Gastroesophageal sphincter (tissue), 3 donors: ENCODE measurements around the gene XPO1.

Source experiments
- EP300 ChIP-seq: sonication (generic); formaldehyde crosslinking; IDR thresholded peaks from one replicate; pipeline ENCODE4 v1.6.1; 2017; ENCODE audit warnings: antibody characterized with exemption, mild to moderate bottlenecking
- POLR2A ChIP-seq, 2 donors: fragments of 450-650 bp; IDR thresholded peaks; one replicate each; pipeline ENCODE4 v1.6.1; 2017; ENCODE audit warnings: antibody characterized with exemption in 2 of 2, mild to moderate bottlenecking in 2 of 2, moderate library complexity in 1 of 2
- POLR2AphosphoS5 ChIP-seq: sonication (generic); formaldehyde crosslinking; IDR thresholded peaks from one replicate; pipeline ENCODE4 v1.6.1; 2017; ENCODE audit warnings: antibody characterized with exemption
- TF ChIP-seq, protein P1 (sequence below), 4 experiments: fragments of 200-600 bp in 2 of 4; fragments of 450-650 bp in 2 of 4; sonication (generic) in 1 of 4; IDR thresholded peaks; one replicate each; pipeline ENCODE4 v1.5.1; 2017 to 2019; ENCODE audit warnings: antibody characterized with exemption in 4 of 4, mild to moderate bottlenecking in 2 of 4, moderate library complexity in 2 of 4

DNA sequence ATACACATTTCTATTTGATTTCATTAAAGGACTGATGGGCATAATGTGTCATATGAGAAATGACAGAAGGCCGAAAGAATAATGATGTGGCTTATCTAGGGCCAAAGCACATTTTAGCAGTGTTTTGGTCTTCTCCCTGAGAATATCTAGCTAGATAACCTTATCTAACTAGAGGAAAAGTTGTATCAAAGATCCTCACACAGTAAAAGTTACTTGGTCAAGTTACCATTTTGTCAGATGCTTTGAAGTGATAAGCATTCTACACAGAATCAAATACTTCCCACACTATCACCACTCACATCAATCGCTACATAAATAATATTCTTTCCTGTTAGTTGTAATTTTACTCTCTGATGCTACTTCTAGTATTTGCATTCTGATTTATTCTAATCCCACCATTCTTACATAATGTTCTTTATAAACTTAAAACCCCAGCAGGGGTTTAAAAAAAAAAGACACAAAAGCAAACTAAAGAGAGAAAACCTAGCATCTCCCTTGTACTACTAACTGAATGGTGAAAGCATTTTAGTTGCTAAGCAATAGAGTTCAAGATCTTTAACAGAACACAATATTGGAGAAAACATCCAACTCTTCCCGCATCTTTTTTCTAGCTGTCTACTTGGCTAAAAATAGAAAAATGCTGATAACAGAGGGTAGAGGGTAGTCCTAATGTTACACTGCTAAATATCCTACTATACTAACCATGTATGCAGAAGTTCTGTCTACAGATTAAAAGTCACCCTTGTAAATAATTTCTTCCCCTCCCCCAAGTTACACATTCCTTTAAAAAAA lies 8.0 kb downstream of the XPO1 start:
- TF ChIP-seq, protein P1, sequence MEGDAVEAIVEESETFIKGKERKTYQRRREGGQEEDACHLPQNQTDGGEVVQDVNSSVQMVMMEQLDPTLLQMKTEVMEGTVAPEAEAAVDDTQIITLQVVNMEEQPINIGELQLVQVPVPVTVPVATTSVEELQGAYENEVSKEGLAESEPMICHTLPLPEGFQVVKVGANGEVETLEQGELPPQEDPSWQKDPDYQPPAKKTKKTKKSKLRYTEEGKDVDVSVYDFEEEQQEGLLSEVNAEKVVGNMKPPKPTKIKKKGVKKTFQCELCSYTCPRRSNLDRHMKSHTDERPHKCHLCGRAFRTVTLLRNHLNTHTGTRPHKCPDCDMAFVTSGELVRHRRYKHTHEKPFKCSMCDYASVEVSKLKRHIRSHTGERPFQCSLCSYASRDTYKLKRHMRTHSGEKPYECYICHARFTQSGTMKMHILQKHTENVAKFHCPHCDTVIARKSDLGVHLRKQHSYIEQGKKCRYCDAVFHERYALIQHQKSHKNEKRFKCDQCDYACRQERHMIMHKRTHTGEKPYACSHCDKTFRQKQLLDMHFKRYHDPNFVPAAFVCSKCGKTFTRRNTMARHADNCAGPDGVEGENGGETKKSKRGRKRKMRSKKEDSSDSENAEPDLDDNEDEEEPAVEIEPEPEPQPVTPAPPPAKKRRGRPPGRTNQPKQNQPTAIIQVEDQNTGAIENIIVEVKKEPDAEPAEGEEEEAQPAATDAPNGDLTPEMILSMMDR (IDR thresholded peaks at IDR 0.05) = no peak
- no peak for TF ChIP-seq POLR2AphosphoS5
- TF ChIP-seq POLR2A (IDR thresholded peaks at IDR 0.05) = no peak
- no peak for TF ChIP-seq EP300
